Measurements from ENCODE around the gene ATCAY.
"Not testable (repeated sequence)": the region's sequence is repeated elsewhere in the genome, so short reads cannot be mapped to it uniquely, and the experiment has no call there.

Gene ATCAY

DNA sequence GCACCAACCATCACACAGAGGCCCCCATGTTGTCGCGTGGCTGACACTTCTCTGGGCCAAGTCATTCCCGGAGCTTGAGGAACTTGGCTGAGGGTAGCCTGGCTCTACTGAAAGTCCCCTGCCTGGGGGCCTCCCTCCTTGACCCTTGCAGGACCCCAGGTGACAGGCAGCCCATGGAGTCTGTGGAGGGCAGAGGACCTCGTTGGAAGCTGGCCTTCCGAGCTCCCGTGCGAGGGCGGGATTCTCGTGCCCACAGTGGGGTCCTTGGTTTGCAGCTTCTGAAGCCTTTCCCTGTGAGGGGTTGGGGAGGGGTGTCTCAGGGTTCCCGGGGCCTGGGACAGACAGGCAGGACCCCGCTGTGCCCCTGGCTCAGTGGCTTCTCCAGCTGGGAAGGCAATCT, 68.8 kb downstream of the ATCAY start:
- DNase-seq (ENCODE audit: low spot score) = no peak

DNA sequence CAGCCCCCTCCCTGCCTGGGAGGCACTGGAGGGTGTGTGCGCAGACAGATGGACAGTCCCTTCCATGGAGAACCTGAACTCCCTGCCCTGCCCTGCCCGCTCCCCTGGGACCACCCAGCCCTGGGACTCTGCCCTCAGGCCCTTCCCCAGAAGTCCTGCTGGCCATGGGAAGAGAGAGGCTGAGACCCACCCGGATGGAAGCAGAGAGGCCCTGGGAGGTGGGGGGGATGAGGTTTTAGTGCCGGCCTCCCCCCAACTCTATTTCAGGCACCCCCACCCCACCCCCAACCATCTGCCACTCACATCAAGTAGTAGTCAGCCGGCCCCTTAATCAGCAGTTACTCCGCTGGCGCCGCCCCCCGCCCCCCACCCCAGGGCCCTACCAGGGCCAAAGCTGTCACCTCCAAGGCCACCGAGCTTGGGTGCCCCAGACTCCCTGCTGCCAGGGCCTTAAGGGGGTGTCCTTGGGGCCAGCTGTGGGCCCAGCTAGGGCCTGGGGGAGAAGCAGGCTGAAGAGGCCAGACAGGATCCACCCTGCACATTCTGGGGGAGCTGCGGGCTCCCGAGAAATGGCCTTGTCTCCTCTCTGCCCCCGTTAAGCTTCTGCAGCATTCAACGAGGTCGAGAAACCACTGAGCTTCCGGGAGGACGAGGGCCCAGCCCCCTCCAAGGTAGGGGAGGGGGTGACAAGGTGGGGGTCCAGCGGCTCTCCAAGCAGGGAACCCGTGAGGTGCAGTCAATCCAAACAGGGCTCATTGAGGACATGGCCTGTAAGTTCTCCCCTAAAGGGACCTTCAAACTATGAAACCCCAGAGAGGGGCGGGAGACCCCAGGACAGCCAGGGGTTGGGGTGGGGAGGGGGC, 69.7 kb downstream of the ATCAY start:
- DNase-seq (ENCODE audit: low spot score) = no peak

DNA sequence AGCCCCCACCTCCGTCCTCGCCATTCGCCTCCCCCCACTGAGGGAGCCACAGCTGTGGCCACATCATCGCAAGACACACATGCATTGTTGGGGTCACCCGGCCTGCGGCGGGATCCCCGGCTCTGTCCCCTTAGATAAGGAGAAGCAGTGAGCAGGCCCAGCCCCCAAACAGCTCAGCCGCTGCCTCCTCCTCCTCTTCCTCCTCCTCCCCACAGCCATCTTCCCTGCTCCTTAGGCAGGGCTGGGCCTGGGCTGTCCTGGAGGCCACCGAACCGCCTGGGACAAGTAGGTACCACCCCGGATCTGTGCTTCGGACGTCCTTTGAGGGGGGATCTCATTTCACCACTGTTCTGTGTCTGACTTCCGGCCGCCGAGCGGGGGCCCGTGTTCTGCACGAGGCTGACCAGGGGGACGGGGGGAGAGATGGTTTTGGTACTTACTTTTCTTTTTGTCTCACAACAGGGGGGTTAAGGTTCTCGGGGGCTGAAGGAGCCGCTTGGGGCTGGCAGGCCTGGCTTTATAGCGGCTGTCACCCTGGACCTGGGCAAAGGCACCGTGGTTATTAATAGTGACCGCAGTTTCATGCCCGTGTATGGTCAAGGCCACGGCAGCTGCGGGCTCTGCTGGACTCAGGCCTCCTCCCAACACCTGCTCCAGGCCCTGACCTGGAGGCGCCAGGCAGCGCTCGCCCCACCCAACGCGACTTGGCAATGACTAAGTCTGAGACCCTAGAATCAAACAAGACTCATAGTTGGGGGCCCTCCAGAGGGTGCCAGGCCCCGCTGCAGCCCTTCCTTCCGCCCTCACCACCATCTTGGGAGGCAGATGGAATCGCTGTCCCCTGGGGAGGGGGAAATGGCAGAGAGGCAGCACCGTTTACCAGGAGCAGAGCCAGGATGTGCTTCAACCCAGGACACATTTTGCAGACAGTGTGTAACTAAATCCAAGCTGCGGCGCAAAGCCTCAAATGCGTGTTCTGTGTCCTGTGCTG, 70.7 kb downstream of the ATCAY start:
- no peak for DNase-seq (ENCODE audit: low spot score)

DNA sequence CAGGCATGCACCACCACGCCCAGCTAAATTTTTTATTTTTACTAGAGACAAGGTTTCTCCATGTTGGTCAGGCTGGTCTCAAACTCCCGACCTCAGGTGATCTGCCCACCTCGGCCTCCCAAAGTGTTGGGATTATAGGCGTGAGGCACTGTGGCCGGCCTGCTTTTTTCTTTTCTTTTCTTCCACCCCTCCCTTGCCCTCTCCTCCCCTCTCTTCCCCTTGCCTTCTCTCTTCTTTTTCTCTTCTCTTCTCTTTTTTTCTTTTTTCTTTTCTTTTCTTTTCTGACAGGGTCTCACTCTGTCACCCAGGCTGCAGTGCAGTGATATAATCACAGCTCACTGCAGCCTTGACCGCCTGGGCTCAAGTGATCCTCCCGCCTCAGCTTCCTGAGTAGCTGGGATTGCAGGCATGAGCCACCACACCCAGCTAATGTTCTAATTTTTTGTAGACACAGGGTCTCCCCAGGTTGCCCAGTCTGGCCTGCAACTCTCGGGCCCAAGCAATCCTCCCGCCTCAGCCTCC, 72.3 kb downstream of the ATCAY start:
- not testable (repeated sequence) for DNase-seq (ENCODE audit: low spot score)

DNA sequence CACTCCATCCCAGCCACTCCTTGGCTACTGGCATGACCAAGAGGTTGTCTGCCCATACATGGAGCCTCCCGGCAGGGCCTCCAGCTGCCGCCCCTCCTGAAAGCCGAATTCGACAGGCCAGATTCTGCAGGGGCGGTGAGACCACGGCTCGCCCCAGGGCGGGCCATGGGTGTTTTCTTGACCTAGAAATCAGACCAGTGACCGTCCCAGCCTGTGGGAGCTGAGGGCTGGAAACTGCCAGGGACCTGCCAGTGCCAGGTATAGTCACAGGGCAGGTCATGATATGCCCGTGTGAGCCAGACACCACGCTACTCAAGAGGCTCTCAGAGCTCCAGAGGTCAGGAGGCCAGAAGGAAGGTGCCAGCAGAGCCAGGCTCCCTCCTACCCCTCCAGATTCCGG, 73.6 kb downstream of the ATCAY start:
- no peak for DNase-seq (ENCODE audit: low spot score)

DNA sequence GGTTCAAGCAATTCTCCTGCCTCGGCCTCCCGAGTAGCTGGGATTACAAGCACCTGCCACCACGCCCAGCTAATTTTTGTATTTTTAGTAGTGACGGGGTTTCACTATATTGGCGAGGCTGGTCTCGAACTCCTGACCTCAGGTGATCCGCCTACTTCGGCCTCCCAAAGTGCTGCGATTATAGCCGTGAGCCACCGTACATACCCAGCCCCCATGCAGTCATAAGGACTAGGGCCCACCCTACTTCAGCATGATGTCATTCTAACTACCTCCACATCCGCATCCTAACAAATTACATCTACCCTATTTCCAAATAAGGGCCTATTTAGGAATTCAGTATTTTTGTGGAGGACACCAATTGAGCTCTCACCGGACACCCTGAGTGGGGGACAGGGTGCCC, 74.8 kb downstream of the ATCAY start:
- DNase-seq (ENCODE audit: low spot score) = not testable (repeated sequence)

DNA sequence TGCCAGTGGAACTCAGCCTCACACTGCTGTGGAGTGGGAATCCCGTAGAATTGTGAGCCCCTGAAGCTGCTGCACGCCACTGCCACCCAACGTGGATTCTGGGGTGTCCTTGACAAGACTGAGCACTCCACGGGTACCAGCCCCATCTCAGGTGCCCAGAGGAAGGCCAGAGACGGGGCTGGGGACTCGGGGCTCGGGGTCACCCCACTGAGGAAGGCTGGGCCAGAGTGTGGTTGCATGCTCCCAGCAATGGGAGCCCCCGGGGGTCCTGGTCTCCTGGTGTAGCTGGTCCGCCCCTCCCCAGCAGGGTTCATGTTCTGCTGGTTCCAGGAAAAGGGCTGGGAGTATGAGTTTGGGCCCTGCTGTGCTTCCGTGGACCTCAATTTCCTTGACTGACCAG, 75.2 kb downstream of the ATCAY start:
- DNase-seq (ENCODE audit: low spot score) = no peak

DNA sequence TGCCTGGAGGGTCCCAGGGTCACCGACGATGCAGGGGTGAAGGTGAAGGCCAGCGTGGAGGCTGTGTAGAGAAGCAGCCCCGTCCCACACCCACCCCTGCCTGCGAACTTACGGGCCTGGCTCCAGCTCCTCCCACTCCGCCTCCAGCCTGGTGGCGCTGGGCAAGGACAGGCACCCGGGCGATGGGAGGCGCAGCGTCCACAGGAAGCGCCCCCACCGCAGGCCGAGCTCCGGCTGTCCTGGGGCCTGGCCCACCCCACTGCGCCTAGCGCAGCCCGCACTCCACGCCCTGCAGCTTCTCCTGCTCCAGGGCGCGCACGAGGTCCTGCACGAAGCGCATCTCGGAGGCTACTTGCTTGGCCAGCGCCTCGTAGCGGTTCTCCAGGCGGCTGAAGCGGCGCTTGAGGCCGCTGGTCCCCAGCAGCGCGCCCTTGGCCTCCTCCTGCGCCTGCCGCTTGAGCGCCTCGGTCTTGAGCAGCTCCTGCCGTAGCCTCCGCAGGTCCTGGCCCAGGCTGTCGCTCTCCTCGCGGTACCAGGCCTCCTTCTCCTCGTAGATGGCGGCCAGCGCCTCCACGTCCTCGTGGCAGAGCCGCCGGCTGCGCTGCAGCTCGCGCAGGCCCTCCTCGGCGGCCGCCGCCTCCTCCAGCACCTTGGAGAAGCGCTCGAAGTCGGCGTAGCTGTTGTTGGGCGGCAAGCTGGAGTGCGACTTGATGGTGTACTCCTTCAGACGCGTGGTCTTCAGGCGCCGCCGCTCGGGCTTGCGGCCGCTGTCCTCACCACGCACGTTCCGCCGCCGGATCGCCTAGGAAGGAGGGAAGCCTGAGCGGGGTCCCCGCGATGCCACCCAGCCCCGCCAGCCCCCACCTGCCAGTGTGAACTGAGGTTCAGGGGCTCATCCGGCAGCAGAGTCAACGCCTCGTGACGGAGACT, 78.6 kb downstream of the ATCAY start:
- no peak for DNase-seq (ENCODE audit: low spot score)

DNA sequence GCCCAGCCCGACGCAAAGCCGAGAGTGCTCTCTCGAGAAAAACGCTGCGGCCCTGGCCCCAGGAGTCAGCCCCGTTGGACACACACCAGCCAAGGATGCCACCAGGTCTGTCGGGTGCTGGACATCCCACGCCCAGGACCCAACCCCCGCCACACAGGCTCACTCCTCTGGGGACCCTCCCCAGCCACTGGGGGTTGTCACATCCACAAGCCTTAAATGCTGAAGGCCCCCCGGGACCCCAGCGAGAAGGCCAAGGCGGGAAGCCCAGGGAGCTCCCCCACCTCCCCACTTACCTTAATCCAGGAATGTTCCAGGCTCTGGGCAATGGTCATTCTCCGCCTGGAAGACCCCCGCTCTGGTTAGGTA, 79.3 kb downstream of the ATCAY start:
- DNase-seq (ENCODE audit: low spot score) = no peak

DNA sequence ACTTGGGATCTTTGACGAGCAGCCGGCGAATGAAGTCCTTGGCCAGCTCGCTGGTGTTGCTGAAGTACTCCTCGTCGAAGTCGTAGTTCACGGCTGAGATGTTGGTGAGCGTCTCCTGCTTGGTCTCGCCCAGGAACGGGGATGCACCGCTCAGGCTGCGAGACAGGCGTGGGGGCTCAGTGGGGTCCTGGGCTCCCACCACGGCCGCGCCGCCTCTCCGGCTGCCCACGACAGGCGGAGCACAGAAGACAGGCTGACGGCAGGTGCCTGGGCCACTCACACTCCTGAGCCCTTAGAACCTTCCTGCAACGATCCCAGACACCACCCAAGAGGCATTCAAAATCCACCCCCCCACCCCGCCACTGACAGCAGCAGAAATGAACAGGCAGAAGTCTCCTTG, 80.5 kb downstream of the ATCAY start:
- DNase-seq (ENCODE audit: low spot score) = no peak

DNA sequence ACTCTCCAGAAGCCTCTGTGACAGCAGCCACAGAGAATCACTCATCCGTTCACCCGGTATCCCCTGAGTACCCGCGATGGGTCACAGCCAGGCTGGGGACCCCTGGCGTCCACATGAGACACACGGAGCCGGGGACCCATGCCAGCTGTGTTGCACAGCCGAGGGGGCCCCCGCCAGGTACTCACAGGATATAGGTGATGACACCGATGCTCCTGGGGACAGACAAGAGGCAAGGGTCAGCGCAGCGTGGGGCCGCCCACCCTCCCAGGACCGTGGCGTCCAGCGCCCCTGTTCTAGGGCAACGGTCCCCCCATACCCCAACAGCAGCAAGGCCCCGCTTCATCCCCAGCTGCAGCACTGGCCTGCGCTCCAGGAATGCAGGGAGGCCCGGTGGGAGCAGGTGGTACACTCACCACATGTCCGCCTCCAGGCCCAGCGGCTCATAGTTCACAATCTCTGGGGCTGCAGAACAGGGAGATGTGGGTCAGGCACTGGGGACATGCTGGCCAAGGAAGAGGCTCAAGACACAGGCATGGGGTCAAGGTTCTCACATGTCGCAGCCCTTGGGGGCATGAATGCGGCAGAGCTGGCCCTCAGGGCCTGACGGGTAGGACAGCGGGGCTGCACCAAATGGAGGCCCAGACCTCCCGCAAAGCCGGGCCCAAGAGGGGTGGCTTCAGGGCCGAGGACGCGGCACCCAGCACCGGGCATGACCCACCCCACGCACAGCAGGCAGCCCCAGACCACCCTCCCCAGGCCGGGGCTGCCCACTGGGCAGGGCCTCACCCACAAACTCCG, 83.2 kb downstream of the ATCAY start:
- DNase-seq (ENCODE audit: low spot score) = no peak

DNA sequence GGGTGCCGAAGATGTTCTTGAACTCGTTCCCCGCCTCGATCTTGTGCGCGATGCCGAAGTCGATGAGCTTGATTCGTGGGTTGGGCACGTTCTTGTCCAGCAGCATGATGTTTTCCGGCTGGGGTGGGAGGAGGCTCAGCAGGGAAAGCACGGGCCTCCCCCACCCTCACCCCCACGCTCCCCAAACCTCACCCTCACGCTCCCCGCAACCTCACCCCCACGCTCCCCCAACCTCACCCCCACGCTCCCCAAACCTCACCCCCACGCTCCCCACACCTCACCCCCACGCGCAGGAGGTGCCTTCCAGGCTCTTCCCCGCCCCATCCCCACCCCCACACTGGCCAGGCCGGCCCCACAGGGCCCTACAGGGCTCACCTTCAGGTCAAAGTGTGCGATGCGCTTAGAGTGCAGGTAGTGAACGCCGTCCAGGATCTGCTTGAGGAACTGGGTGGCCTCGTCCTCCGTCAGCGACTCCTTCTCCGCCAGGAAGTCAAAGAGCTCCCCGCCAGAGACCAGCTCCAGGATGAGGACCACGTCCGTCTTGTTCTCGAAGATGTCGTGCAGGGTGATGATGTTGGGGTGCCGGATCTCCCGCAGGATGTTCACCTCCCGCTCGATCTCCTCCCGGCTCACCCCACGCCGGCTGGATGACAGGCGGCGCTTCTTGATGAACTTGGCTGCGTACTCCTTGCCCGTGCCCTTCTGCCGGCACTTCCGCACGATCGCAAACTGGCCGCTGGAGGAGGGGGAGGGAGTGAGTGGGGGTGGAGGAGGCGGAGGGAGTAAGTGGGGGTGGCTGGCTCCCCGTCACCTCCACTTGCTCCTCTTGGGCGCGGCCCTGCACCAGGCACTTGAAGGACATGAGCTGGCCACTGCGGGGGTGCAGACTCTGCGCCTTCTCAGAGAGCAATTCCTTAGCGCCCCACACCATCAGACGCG, 84.0 kb downstream of the ATCAY start:
- DNase-seq (ENCODE audit: low spot score) = no peak

DNA sequence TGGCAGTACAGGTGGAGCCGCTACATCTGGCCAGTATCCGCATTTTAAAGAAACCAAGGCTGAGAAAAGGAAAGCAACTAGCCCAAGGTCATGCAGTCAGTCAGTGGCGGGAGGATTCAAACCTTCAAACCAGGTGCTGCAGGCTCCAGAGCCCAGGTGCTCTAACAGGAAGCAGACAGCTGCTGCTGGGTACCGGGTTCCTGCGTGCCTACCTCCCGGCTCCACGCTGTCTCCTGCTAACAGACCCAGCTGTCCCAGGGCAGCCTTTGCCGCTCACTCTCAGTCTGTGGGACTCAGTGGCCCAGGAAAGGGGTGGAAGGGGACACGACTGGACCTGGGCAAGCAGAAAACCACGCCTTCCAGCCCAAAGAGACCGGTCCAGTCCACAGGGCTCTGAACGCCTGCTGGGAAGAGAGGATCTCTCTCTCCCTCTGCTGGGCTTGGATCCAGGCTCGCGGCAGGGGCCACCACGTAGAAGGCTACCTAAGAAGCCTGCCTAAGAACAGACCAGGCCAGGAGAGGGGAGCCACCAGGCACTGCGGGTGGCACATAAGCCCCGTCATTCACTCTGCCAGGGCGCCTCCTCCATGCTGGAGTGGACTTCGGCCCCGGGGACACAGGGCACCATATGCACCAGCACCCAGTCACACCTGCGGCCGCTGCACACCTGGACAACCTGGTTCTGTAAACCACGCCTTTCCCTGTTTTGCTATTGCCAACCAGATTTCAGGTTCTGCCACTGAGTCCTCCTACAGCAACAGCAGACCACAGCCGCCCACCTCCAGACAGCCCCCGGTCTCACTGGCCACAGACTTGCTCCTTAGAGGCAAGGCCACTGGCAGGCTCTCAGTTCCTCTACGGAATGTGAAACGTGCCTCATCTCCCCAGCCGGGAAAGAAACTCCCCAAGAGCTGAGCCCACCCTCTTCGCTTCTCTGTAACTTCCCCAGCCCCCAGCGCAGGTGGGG, 85.8 kb downstream of the ATCAY start:
- no peak for DNase-seq (ENCODE audit: low spot score)

DNA sequence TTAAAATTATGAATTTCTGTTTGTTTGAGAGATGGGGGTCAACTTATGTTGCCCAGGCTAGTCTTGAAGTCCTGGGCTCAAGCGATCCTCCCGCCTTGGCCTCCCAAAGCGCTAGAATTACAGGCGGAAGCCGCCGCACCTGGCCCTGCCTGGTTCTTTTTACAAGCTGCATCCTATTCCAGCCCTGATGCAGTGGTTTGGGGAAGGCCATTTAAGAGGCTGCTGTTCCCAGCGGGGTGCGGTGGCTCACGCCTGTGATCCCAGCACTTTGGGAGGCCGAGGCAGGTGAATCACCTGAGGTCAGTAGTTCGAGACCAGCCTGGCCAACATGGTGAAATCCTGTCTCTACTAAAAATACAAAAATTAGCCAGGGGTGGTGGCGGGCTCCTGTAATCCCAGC, 87.5 kb downstream of the ATCAY start:
- not testable (repeated sequence) for DNase-seq (ENCODE audit: low spot score)

DNA sequence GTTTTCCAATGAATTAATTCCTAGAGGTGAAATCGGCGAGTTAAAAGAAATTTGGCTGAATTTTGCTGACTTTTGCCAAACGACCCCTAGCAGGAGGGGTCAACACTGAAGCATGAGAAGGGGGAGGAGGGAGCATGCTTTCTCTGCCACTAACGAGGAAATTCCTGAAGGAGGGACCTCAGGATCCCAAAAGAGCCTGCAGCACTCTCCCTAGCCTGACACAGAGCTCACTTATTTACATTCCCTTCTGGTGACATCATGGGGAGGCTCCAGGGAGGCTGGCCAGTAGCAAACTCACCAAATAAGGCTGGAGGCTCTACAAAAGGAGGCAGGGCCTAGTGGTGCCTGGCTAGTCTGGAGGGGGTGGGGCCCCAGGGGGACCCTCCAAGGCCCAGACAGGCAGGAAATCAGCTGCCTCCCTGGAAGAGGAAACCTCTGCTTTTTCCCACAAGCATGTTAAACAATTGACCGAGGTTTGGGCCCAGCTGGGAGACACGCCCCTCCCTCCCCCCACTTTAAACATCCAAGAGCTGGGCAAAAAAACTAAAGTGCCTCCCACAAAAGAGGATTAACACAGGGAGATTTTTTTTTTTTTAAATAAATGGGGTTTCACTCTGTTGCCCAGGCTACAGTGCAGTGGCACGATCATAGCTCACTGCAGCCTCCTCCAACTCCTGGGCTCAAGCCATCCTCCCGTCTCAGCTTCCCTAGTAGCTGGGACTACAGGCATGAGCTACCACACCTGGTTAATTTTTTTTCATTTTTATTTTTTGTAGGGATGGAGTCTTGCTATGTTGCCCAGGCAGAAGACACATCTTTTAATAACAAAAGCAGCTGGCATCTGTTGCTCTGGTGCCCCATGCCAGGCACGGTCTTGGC, 88.3 kb downstream of the ATCAY start:
- no peak for DNase-seq (ENCODE audit: low spot score)

DNA sequence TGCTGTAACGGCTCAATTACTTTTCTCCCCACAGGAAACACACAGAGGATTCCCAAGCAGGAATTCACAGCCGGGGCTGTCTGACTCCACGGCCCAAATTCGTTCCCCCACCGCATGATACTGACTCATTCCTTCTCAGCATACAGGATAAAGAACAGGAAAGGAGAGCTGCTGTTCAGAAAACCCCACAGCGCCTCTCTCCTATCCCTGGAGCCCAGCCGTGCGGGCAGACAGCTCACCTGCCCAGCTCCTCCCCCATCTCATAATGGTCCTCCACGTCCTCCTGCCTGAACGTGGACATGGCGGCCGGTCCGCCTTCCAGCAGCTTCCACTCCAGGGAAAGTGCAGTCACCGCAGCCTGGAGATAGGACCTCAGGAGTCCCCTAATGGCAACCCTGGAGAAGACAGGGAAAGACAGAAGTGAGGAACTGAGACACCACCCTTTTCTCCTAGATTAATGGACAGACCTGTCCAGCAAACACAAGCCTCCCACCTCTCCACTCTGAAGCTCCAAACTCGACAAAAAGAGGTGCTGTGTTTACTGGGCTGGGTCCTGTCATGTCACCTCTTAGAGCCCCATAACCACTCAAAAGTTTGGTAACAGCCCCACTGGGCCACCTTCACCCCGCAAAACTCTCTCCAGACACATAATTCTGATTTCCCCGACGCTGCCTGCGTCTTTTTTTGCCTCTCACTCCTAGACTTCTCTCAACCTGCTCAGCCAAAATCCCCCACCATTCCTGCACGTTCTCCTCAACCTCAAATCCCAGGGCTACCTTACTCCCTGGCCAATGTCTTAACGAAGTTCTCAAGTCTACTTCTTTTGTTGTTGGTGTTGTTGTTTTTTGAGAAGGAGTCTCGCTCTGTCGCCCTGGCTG, 89.2 kb downstream of the ATCAY start:
- DNase-seq (ENCODE audit: low spot score) = no peak

Measured in CD4-positive, alpha-beta T cell treated with Interleukin-6 at 100 ng/mL for 8 hours (primary cell).